Mesothelial cell of epicardium (in vitro differentiated cells): ENCODE measurements around the gene IPO4. TPM values are rescaled to one million over a fixed set of nuclear protein-coding genes. Genes with fewer than 3 reads are reported as not detected.

Experiments used
- DNase-seq, 2 experiments: peaks; one replicate each; pipeline ENCODE4 v3.0.0; 2021; ENCODE audit warnings: low spot score in 2 of 2; ENCODE audit not compliant: unreplicated experiment in 2 of 2
- H3K27ac Mint-ChIP-seq: 2 replicates; pipeline ENCODE4 v1.8.0; 2021; ENCODE audit warnings: mixed read lengths
- H3K27me3 Mint-ChIP-seq: 2 replicates; pipeline ENCODE4 v1.8.0; 2021; ENCODE audit warnings: low read depth, mixed read lengths
- H3K36me3 Mint-ChIP-seq: 2 replicates; pipeline ENCODE4 v1.8.0; 2021; ENCODE audit warnings: mixed read lengths
- H3K4me1 Mint-ChIP-seq: 2 replicates; pipeline ENCODE4 v1.8.0; 2021; ENCODE audit warnings: mixed read lengths
- H3K4me3 Mint-ChIP-seq: 2 replicates; pipeline ENCODE4 v1.8.0; 2021; ENCODE audit warnings: mild to moderate bottlenecking, moderate library complexity, mixed read lengths
- H3K9me3 Mint-ChIP-seq: 2 replicates; pipeline ENCODE4 v1.8.0; 2021; ENCODE audit warnings: mixed read lengths
- total RNA-seq: library from RNA; stranded (reverse); gene quantifications from 3 replicates; pipeline ENCODE4 v1.2.1, GENCODE V29; 2021
- TF ChIP-seq, protein P1 (sequence below): fragments of 200-600 bp; sonication (generic); IDR thresholded peaks from one replicate; pipeline ENCODE4 v1.5.0; 2021; ENCODE audit warnings: antibody characterized with exemption; ENCODE audit not compliant: unreplicated experiment

IPO4 gene
- total RNA-seq, 1 donor from 2014 or later = 43.2 TPM

DNA sequence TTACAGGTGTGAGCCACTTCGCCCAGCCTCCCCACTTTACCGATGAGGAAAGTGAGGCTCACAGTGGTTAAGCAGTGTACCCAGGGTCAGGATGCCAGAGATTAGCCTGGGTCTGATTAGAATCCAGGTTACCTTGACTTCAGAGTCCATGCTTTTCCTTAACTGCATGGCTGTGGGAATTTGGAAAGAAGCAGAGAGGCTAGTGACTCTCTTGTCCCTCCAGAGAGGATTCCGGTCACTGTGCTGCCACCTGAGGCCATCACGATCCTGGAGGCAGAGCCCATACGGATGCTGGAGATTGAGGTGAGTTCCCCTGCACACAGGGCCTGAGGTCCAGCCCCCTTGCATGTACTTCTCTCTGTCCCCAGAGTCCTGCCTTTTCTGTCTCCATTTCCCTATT is 12.0 kb downstream of the IPO4 start:
- H3K27me3 Mint-ChIP-seq = no peaks in the 10 kb centered on the region
- H3K9me3 Mint-ChIP-seq = no peaks in the 10 kb centered on the region
- peak overlapping the region; percentile 82 for H3K27ac Mint-ChIP-seq
- DNase-seq = no peak
- peaks cover 47% of the 10 kb centered on the region for H3K4me1 Mint-ChIP-seq
- no peak overlapping the region for H3K4me3 Mint-ChIP-seq
- TF ChIP-seq, protein P1, sequence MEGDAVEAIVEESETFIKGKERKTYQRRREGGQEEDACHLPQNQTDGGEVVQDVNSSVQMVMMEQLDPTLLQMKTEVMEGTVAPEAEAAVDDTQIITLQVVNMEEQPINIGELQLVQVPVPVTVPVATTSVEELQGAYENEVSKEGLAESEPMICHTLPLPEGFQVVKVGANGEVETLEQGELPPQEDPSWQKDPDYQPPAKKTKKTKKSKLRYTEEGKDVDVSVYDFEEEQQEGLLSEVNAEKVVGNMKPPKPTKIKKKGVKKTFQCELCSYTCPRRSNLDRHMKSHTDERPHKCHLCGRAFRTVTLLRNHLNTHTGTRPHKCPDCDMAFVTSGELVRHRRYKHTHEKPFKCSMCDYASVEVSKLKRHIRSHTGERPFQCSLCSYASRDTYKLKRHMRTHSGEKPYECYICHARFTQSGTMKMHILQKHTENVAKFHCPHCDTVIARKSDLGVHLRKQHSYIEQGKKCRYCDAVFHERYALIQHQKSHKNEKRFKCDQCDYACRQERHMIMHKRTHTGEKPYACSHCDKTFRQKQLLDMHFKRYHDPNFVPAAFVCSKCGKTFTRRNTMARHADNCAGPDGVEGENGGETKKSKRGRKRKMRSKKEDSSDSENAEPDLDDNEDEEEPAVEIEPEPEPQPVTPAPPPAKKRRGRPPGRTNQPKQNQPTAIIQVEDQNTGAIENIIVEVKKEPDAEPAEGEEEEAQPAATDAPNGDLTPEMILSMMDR = no peak
- peaks cover 26% of the 10 kb centered on the region for H3K36me3 Mint-ChIP-seq

DNA sequence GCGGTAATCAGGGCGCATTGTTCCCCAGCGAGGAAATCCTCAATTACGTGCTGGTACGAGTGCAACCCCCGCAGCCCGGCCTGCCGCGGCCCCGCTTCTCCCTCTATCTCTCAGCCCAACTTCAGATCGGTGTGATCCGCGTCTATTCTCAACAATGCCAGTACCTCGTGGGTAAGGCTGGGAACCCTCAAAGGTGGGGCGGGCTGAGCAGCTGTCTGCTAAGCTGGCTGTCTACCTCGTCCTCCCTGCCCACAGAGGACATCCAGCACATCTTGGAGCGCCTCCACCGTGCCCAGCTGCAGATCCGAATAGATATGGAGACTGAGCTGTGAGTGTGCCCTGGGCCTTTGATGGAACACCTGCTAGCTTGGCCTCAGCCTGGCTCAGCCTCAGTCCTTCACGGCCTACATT is 15.7 kb downstream of the IPO4 start:
- H3K4me1 Mint-ChIP-seq = peaks cover 50% of the 10 kb centered on the region
- no peaks in the 10 kb centered on the region for H3K9me3 Mint-ChIP-seq
- peak overlapping the region; percentile 83 for H3K4me3 Mint-ChIP-seq
- H3K27me3 Mint-ChIP-seq = no peaks in the 10 kb centered on the region
- TF ChIP-seq, protein P1 = no peak
- peak overlapping the region; percentile 94 for H3K27ac Mint-ChIP-seq
- peaks cover 25% of the 10 kb centered on the region for H3K36me3 Mint-ChIP-seq
- no peak for DNase-seq

DNA sequence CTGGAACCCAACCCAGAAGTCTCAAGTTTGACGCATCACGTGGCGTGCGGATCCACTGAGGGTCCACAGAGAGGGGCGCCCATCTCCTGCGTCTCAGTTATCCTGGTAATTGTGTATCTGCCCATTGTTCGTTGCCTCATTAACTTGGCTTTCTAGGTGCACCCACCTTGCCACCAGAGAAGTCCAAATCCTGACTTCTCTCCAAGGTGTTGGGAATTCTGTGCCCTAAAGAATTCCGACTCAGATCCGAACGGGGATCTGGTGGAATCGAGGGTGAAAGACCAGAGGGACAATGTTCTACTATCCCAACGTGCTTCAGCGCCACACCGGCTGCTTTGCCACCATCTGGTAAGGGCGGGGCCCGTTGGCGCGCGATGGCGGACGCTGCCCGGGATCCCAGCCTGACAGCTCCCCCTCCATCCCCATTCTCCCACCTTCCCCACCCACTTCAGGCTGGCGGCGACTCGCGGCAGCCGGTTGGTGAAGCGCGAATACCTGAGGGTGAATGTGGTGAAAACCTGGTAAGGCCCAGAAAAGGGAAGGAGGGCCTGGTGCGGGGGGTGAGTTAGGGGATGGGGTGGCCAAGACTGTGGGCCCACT is 16.3 kb downstream of the IPO4 start:
- Mint-ChIP-seq H3K36me3 (peaks cover 27% of the 10 kb centered on the region), H3K27me3 (no peaks in the 10 kb centered on the region), H3K9me3 (no peaks in the 10 kb centered on the region), H3K4me1 (peaks cover 48% of the 10 kb centered on the region), H3K27ac (peak overlapping the region; percentile 94), H3K4me3 (peak overlapping the region; percentile 83)
- TF ChIP-seq, protein P1 = no peak
- DNase-seq = no peak

DNA sequence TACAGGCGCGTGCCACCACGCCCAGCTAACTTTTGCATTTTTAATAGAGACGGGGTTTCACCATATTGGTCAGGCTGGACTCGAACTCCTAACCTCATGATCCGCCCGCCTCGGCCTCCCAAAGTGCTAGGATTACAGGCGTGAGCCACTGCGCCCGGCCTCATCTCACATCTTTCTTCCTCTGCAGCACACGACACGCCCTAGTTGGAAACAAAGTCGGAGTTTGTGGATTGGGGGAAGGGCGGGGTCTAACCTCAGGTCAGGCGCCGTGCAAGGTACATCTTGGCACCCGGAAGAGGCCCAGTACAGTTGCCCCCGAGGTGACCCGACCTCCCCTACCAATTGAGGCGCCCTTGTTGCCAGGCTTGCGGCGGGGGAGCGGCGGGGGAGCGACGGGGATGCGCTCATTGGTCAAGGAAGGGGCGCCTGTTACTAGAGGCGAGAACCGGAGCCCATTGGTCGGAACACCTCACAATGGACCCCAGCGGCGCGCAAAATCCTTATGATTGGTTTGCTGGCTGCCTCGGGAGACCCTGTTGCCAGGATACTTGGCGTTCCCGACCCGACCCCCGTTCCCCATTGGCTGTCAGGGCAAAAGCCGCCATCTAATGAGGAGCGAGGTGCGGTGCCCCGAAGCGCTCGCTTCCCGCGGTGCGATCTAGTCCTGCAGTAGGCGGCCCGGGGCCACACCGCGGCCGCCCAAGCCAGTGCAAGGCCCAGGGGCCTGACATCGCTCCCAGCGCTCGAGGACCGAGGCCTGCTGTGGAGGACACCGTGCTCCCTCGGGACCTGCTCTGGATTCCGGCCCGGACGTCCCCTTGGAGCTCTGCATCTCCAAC is 17.0 kb downstream of the IPO4 start, which contains the start of gene REC8:
Gene REC8, plus strand, starts transcription at position 659 of the 839 bp plus-strand sequence. CDS start 473 bp downstream, outside the sequence.
- DNase-seq = peak; percentile 86 to 92
- TF ChIP-seq, protein P1 = no peak
- peak within 1 kb of the TSS; percentile 83 for H3K4me3 Mint-ChIP-seq
- no peaks in the 10 kb centered on the region for H3K9me3 Mint-ChIP-seq
- peaks cover 43% of the 10 kb centered on the region for H3K4me1 Mint-ChIP-seq
- no peaks in the 10 kb centered on the region for H3K27me3 Mint-ChIP-seq
- peaks cover 27% of the 10 kb centered on the region for H3K36me3 Mint-ChIP-seq
- peak within 1 kb of the TSS; percentile 94 for H3K27ac Mint-ChIP-seq

DNA sequence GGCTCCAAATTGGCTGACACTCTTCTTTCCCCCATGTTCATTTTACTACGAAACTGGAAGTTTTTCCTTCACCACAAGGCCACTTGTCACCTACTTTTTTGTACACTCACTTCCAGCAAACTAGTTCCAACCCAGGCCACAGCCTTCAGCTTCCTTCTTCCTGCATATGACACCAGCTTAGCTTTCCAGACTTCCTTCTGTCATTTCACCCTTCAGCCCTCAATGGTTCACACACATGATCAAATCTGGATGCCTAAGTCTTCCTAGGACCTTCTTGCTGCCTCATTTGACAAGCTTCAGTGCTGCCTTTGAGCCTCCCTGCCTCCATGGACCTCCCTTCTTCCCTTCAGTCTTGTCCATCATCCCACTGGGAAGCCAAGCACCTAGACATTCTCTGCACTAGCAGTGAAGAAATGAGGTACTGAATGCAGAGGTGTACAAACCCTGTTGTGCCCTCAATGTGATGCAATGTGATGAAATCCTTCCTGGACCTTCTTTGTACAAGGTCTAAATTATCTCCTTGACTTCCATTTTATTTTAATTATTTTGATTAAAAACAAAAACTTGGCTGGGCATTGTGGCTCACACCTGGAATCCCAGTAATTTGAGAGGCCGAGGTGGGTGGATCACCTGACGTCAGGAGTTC is 21.0 kb downstream of the IPO4 start:
- Mint-ChIP-seq H3K4me3 (no peak overlapping the region), H3K9me3 (no peaks in the 10 kb centered on the region), H3K36me3 (peaks cover 41% of the 10 kb centered on the region), H3K27me3 (no peaks in the 10 kb centered on the region), H3K4me1 (peaks cover 39% of the 10 kb centered on the region), H3K27ac (peak overlapping the region; percentile 86)
- TF ChIP-seq, protein P1 = no peak
- no peak for DNase-seq
